HS-27A (cell line): ENCODE measurements around the gene OR10K2.

Source experiments
- DNase-seq: peaks from one replicate; pipeline ENCODE4 v3.0.0-alpha.2; 2012; ENCODE audit warnings: low read depth, missing footprints

The OR10K2 gene

DNA sequence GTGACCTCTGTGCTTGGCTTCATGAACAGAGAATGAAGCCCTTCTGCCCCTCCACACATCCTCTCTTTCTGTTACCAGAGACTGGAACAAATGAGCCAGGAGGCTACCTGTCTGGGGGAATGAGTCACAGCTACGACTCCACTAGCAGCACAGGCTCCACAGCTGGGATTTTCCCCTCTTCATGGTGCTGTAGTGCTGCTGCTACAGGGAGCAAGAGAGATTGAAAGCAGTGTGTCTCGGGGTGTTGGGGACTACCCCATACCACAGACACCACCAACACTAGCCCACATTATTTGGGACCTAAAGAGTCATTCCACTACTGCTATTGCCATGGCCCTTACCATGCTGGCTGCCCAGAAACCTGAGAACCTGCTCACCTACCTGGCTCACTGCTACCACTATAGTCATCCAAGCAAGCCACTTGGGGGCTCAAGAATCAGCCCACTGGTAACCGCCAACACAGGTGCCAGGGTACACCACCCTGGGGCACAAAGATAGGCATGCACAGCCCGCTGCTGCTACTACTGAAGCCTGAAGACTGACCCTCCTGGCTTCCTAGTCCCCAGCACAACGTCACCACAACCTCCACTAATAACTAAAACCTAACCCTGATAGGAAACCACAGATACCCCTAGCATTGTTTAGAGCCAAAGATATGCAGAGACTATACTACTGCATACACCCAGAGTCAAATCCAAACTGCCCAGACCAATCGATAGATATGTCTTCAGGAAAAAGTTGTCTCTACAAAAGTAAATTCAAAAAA lies 54.7 kb downstream of the OR10K2 start:
- no peak for DNase-seq
